H1 (cell line): ENCODE measurements around the gene SYF2. TPM values are rescaled to one million over a fixed set of nuclear protein-coding genes. Genes with fewer than 3 reads are reported as not detected.

Source experiments
- JUN ChIP-seq: IDR thresholded peaks from 2 replicates; pipeline ENCODE4 v1.6.1; 2011; ENCODE audit warnings: low read depth, mild to moderate bottlenecking, improper control_type of control experiment, low read length
- SRF ChIP-seq: IDR thresholded peaks from 2 replicates; pipeline ENCODE4 v1.6.1; 2011; ENCODE audit warnings: mild to moderate bottlenecking, low read depth, low read length, moderate library complexity
- TCF12 ChIP-seq: IDR thresholded peaks from 2 replicates; pipeline ENCODE4 v1.6.1; 2011; ENCODE audit warnings: low read depth, mild to moderate bottlenecking, low read length
- polyA plus RNA-seq, 7 experiments: library from polyadenylated mRNA; depleted of rRNA in 3 of 7; stranded (reverse) in 5 of 7; unstranded in 2 of 7; fragments of >200 nt in 5 of 7; fragments of 200-250 nt in 2 of 7; gene quantifications; 1 replicate in 5 of 7; 2 replicates in 1 of 7; 4 replicates in 1 of 7; pipeline versions ENCODE4 v1.2.1 to v1.2.3, GENCODE V29; 2011 to 2013; ENCODE audit warnings: missing spikeins in 2 of 7, mixed read lengths in 2 of 7
- total RNA-seq: library from RNA; stranded (reverse); fragmentation: NEBNext Ultra II Directional; extraction: Animal tissue kit (Norgen Biotek cat#: 25700); gene quantifications from 2 replicates; pipeline ENCODE4 v1.2.1, GENCODE V29; 2021

Gene SYF2
- total and polyA plus RNA-seq, 2 of the 8 experiments (the other 6 are each of a cell fraction or from before 2014, with no cell fraction given), result 7.5 to 33.0 TPM

GRCh38 chr1:25217015-25217414, 15.3 kb downstream of the SYF2 start (continued):
- TF ChIP-seq JUN (no peak), TCF12 (no peak), SRF (no peak)
